Endothelial cell of umbilical vein (primary cell): Measurements from ENCODE around the gene RAPH1.

ENCODE experiments used
- POLR2A ChIP-seq: IDR thresholded peaks from 2 replicates; pipeline ENCODE4 v1.6.1; 2012; ENCODE audit warnings: low read depth, mild to moderate bottlenecking, control low read depth, low read length
- TF ChIP-seq, protein P1 (sequence below), 2 donors: IDR thresholded peaks; 1 replicate in 1 of 2; 2 replicates in 1 of 2; pipeline ENCODE4 v1.5.1; 2011; ENCODE audit warnings: low read length in 2 of 2, mild to moderate bottlenecking in 2 of 2, moderate library complexity in 2 of 2, control low read depth in 1 of 2, inconsistent platforms in 1 of 2, low read depth in 1 of 2; ENCODE audit not compliant: insufficient read depth in 1 of 2; ENCODE audit errors: extremely low read depth in 1 of 2

- TF ChIP-seq POLR2A = no peak
- TF ChIP-seq, protein P1, sequence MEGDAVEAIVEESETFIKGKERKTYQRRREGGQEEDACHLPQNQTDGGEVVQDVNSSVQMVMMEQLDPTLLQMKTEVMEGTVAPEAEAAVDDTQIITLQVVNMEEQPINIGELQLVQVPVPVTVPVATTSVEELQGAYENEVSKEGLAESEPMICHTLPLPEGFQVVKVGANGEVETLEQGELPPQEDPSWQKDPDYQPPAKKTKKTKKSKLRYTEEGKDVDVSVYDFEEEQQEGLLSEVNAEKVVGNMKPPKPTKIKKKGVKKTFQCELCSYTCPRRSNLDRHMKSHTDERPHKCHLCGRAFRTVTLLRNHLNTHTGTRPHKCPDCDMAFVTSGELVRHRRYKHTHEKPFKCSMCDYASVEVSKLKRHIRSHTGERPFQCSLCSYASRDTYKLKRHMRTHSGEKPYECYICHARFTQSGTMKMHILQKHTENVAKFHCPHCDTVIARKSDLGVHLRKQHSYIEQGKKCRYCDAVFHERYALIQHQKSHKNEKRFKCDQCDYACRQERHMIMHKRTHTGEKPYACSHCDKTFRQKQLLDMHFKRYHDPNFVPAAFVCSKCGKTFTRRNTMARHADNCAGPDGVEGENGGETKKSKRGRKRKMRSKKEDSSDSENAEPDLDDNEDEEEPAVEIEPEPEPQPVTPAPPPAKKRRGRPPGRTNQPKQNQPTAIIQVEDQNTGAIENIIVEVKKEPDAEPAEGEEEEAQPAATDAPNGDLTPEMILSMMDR (IDR thresholded peaks at IDR 0.05; ENCODE audit: extremely low read depth in 1 of 2, insufficient read depth in 1 of 2, low read depth in 1 of 2, low read length in 2 of 2) = no peak
These were observed 108.0 kb downstream of the RAPH1 start for GRCh38 chr2:203427061-203427460.
